ENCODE measurements around the gene TGFB3. TPM values are rescaled to one million over a fixed set of nuclear protein-coding genes. Genes with fewer than 3 reads are reported as not detected.

The TGFB3 gene
- total RNA-seq, 2 experiments from 2014 or later: 1.1 to 5.5 TPM

GRCh38 chr14:75941030-75941429 lies 40.8 kb downstream of the TGFB3 start:
- CTCF ChIA-PET (ENCODE audit: unreplicated experiment): no interaction called here
- H2AFZ ChIP-seq (ENCODE audit: low read length): no peak overlapping the region
- no peak overlapping the region for H3K4me2 ChIP-seq (ENCODE audit: low read length)
- TF ChIP-seq EZH2phosphoT487 (IDR thresholded peaks at IDR 0.05; ENCODE audit: borderline replicate concordance, low read depth, low read length): no peak
- no peak for TF ChIP-seq CTCF (conservative IDR thresholded peaks at IDR 0.05; ENCODE audit: low read length)
- POLR2A ChIA-PET: interaction anchor here (0.7 kb wide), 1 partner anchor 72 kb away, joined by 3 read pairs; no protein-coding TSS in a partner anchor
- no peaks in the 10 kb centered on the region for H3K9me2 ChIP-seq (ENCODE audit: insufficient read depth, low read length)
- no peaks in the 10 kb centered on the region for H3K4me1 ChIP-seq (ENCODE audit: insufficient read depth, low read length, poor library complexity, severe bottlenecking)
- no peaks in the 10 kb centered on the region for H3K79me2 ChIP-seq (ENCODE audit: insufficient read depth, low read depth, low read length)
- H3K4me3 ChIP-seq (ENCODE audit: low read depth, low read length, poor library complexity, severe bottlenecking): no peak overlapping the region
- no peaks in the 10 kb centered on the region for H4K20me1 ChIP-seq (ENCODE audit: insufficient read depth, low read length)
- no peaks in the 10 kb centered on the region for H3K9me3 ChIP-seq (ENCODE audit: low read length)
- BruUV-seq (replicated peaks): no TSS peak
- intact Hi-C loops (cut with micrococcal nuclease; ENCODE audit: unreplicated experiment): no loop called here
- no peak for DNase-seq (ENCODE audit: low spot score)
- no peak overlapping the region for H3K27ac ChIP-seq (ENCODE audit: low read depth, low read length, poor library complexity, severe bottlenecking)
- H3K36me3 ChIP-seq (ENCODE audit: insufficient read depth, low read length): no peaks in the 10 kb centered on the region

- no peak for DNase-seq (ENCODE audit: low spot score)
- POLR2A ChIA-PET: interaction anchor here (0.6 to 1.1 kb wide), 3 partner anchors 16 to 702 kb away, joined by 3 to 7 read pairs (median 3); no protein-coding TSS in a partner anchor
- Histone ChIP-seq H3K79me2 (ENCODE audit: insufficient read depth, low read depth, low read length) (no peaks in the 10 kb centered on the region), H4K20me1 (ENCODE audit: insufficient read depth, low read length) (no peaks in the 10 kb centered on the region), H3K9me2 (ENCODE audit: insufficient read depth, low read length) (no peaks in the 10 kb centered on the region), H3K27ac (ENCODE audit: low read depth, low read length, poor library complexity, severe bottlenecking) (no peak overlapping the region), H3K4me2 (ENCODE audit: low read length) (no peak overlapping the region), H3K36me3 (ENCODE audit: insufficient read depth, low read length) (no peaks in the 10 kb centered on the region), H3K9me3 (ENCODE audit: low read length) (no peaks in the 10 kb centered on the region), H3K4me3 (ENCODE audit: low read depth, low read length, poor library complexity, severe bottlenecking) (no peak overlapping the region), H3K4me1 (ENCODE audit: insufficient read depth, low read length, poor library complexity, severe bottlenecking) (no peaks in the 10 kb centered on the region), H2AFZ (ENCODE audit: low read length) (no peak overlapping the region)
- intact Hi-C loops (cut with micrococcal nuclease; ENCODE audit: unreplicated experiment): no loop called here
- TF ChIP-seq CTCF (conservative IDR thresholded peaks at IDR 0.05; ENCODE audit: low read length) (no peak), EZH2phosphoT487 (IDR thresholded peaks at IDR 0.05; ENCODE audit: borderline replicate concordance, low read depth, low read length) (no peak)
- CTCF ChIA-PET (ENCODE audit: unreplicated experiment): no interaction called here
- BruUV-seq (replicated peaks): no TSS peak
Observed at GRCh38 chr14:75939200-75939599, 42.6 kb downstream of the TGFB3 start.

- POLR2A ChIA-PET: interaction anchor here (0.8 to 1.5 kb wide), 3 partner anchors 11 to 205 kb away, joined by 3 to 4 read pairs (median 3); no protein-coding TSS in a partner anchor
- CTCF ChIA-PET (ENCODE audit: unreplicated experiment): no interaction called here
- H3K79me2 ChIP-seq (ENCODE audit: insufficient read depth, low read depth, low read length): no peaks in the 10 kb centered on the region
- no peaks in the 10 kb centered on the region for H4K20me1 ChIP-seq (ENCODE audit: insufficient read depth, low read length)
- intact Hi-C loops (cut with micrococcal nuclease; ENCODE audit: unreplicated experiment): no loop called here
- no peak overlapping the region for H3K27ac ChIP-seq (ENCODE audit: low read depth, low read length, poor library complexity, severe bottlenecking)
- no peaks in the 10 kb centered on the region for H3K9me2 ChIP-seq (ENCODE audit: insufficient read depth, low read length)
- H3K4me3 ChIP-seq (ENCODE audit: low read depth, low read length, poor library complexity, severe bottlenecking): no peak overlapping the region
- H3K4me1 ChIP-seq (ENCODE audit: insufficient read depth, low read length, poor library complexity, severe bottlenecking): no peaks in the 10 kb centered on the region
- no TSS peak for BruUV-seq (replicated peaks)
- H2AFZ ChIP-seq (ENCODE audit: low read length): no peak overlapping the region
- H3K36me3 ChIP-seq (ENCODE audit: insufficient read depth, low read length): no peaks in the 10 kb centered on the region
- TF ChIP-seq CTCF (conservative IDR thresholded peaks at IDR 0.05; ENCODE audit: low read length) (no peak), EZH2phosphoT487 (IDR thresholded peaks at IDR 0.05; ENCODE audit: borderline replicate concordance, low read depth, low read length) (no peak)
- H3K9me3 ChIP-seq (ENCODE audit: low read length): no peaks in the 10 kb centered on the region
- DNase-seq (ENCODE audit: low spot score): no peak
- H3K4me2 ChIP-seq (ENCODE audit: low read length): no peak overlapping the region
Observed at GRCh38 chr14:75934998-75935628, 46.7 kb downstream of the TGFB3 start.
